ENCODE measurements around the gene GIN1.

The GIN1 gene

GRCh38 chr5:103102234-103102633 lies 17.7 kb downstream of the GIN1 start:
- no peak for TF ChIP-seq CTCF (IDR thresholded peaks at IDR 0.05; ENCODE audit: insufficient read depth, low read length)
- no peak for TF ChIP-seq GABPA (IDR thresholded peaks at IDR 0.05; ENCODE audit: low read depth)
- no peak for TF ChIP-seq REST (IDR thresholded peaks at IDR 0.05; ENCODE audit: insufficient replicate concordance, low read depth)
- no peak for TF ChIP-seq SPI1 (IDR thresholded peaks at IDR 0.05; ENCODE audit: borderline replicate concordance, low read depth)
- TF ChIP-seq POLR2AphosphoS5 (IDR thresholded peaks at IDR 0.05; ENCODE audit: low read depth) = no peak

GRCh38 chr5:103101079-103101750 lies 18.7 kb downstream of the GIN1 start:
- DNase-seq (ENCODE audit: low read depth in 1 of 2, low spot score in 1 of 2) = no peak
- Histone ChIP-seq H3K27ac (replicated peaks) (no peak overlapping the region), H3K4me3 (replicated peaks; ENCODE audit: insufficient read depth, low read length) (no peak overlapping the region), H3K27me3 (ENCODE audit: insufficient read depth, poor library complexity, severe bottlenecking) (no peaks in the 10 kb centered on the region)
- no peak for TF ChIP-seq SPI1 (IDR thresholded peaks at IDR 0.05; ENCODE audit: borderline replicate concordance, low read depth)
- TF ChIP-seq GABPA (IDR thresholded peaks at IDR 0.05; ENCODE audit: low read depth) = no peak
- no peak for TF ChIP-seq CTCF (IDR thresholded peaks at IDR 0.05; ENCODE audit: insufficient read depth, low read length)
- TF ChIP-seq POLR2AphosphoS5 (IDR thresholded peaks at IDR 0.05; ENCODE audit: low read depth) = no peak
- no peak for TF ChIP-seq REST (IDR thresholded peaks at IDR 0.05; ENCODE audit: insufficient replicate concordance, low read depth)

More at GRCh38 chr5:103102234-103102633, 17.7 kb downstream of the GIN1 start:
- Histone ChIP-seq H3K27me3 (ENCODE audit: insufficient read depth, poor library complexity, severe bottlenecking) (no peaks in the 10 kb centered on the region), H3K27ac (replicated peaks) (no peak overlapping the region), H3K4me3 (replicated peaks; ENCODE audit: insufficient read depth, low read length) (no peak overlapping the region)
- DNase-seq (ENCODE audit: low read depth in 1 of 2, low spot score in 1 of 2) = no peak

- H3K27me3 ChIP-seq (ENCODE audit: insufficient read depth, poor library complexity, severe bottlenecking) = no peaks in the 10 kb centered on the region
- TF ChIP-seq GABPA (IDR thresholded peaks at IDR 0.05; ENCODE audit: low read depth) (no peak), SPI1 (IDR thresholded peaks at IDR 0.05; ENCODE audit: borderline replicate concordance, low read depth) (no peak), POLR2AphosphoS5 (IDR thresholded peaks at IDR 0.05; ENCODE audit: low read depth) (no peak), REST (IDR thresholded peaks at IDR 0.05; ENCODE audit: insufficient replicate concordance, low read depth) (no peak), CTCF (IDR thresholded peaks at IDR 0.05; ENCODE audit: insufficient read depth, low read length) (no peak)
These were observed 20.9 kb downstream of the GIN1 start for GRCh38 chr5:103098993-103099392.

More at GRCh38 chr5:103098993-103099392, 20.9 kb downstream of the GIN1 start:
- H3K4me3 ChIP-seq (replicated peaks; ENCODE audit: insufficient read depth, low read length) = no peak overlapping the region
- DNase-seq (ENCODE audit: low read depth in 1 of 2, low spot score in 1 of 2) = no peak
- no peak overlapping the region for H3K27ac ChIP-seq (replicated peaks)

Data from HL-60 (cell line).